Stomach smooth muscle (tissue), 2 donors: ENCODE data around the gene TIAL1.

Source experiments
- H3K27ac ChIP-seq: one replicate; pipeline ENCODE4 v1.7.0; 2013; ENCODE audit warnings: mild to moderate bottlenecking, low read length, inconsistent platforms
- H3K27me3 ChIP-seq, 2 donors: one replicate each; pipeline ENCODE4 v1.7.0; 2013; ENCODE audit warnings: low read length in 2 of 2; ENCODE audit not compliant: insufficient read depth in 2 of 2, control insufficient read depth in 1 of 2
- H3K36me3 ChIP-seq, 2 donors: one replicate each; pipeline ENCODE4 v1.7.0; 2013; ENCODE audit warnings: low read length in 2 of 2; ENCODE audit not compliant: control insufficient read depth in 2 of 2, insufficient read depth in 2 of 2
- H3K4me1 ChIP-seq: one replicate; pipeline ENCODE4 v1.7.0; 2013; ENCODE audit warnings: low read length; ENCODE audit not compliant: control insufficient read depth, insufficient read depth
- H3K4me3 ChIP-seq, 2 donors: one replicate each; pipeline ENCODE4 v1.7.0; 2013; ENCODE audit warnings: low read length in 2 of 2
- H3K9ac ChIP-seq, 2 donors: one replicate each; pipeline ENCODE4 v1.7.0; 2013; ENCODE audit warnings: low read length in 2 of 2, mild to moderate bottlenecking in 1 of 2
- H3K9me3 ChIP-seq, 2 donors: one replicate each; pipeline ENCODE4 v1.7.0; 2013; ENCODE audit warnings: low read length in 2 of 2; ENCODE audit not compliant: control insufficient read depth in 2 of 2
- donor health status: healthy.
- donor health status: Pancreatic carcinoma.

The TIAL1 gene

GRCh38 chr10:119611433-119611832, 14.7 kb upstream of the TIAL1 start:
- H3K27me3 ChIP-seq, result no peaks in the 10 kb centered on the region
- H3K9me3 ChIP-seq, result no peaks in the 10 kb centered on the region
- H3K36me3 ChIP-seq, result no peaks in the 10 kb centered on the region
- H3K4me1 ChIP-seq, result peaks cover 7% of the 10 kb centered on the region
- no peak overlapping the region for H3K9ac ChIP-seq
- no peak overlapping the region for H3K27ac ChIP-seq
- no peak overlapping the region for H3K4me3 ChIP-seq

- H3K9me3 ChIP-seq, result no peaks in the 10 kb centered on the region
- H3K27me3 ChIP-seq, result no peaks in the 10 kb centered on the region
- H3K9ac ChIP-seq, result no peak overlapping the region
- no peak overlapping the region for H3K4me3 ChIP-seq
- H3K27ac ChIP-seq, result no peak overlapping the region
- peaks cover 7% of the 10 kb centered on the region for H3K4me1 ChIP-seq
- H3K36me3 ChIP-seq, result no peaks in the 10 kb centered on the region
Measured at GRCh38 chr10:119609516-119609915, 12.8 kb upstream of the TIAL1 start.

- H3K27ac ChIP-seq, result no peak overlapping the region
- peaks cover 7% of the 10 kb centered on the region for H3K4me1 ChIP-seq
- no peaks in the 10 kb centered on the region for H3K9me3 ChIP-seq
- H3K36me3 ChIP-seq, result no peaks in the 10 kb centered on the region
- H3K9ac ChIP-seq, result peak overlapping the region in 1 of 2 donors; percentile 62
- H3K4me3 ChIP-seq, result peak overlapping the region; percentile 49 to 54
- no peaks in the 10 kb centered on the region for H3K27me3 ChIP-seq
Measured at GRCh38 chr10:119608316-119609155, 11.8 kb upstream of the TIAL1 start.

- no peak overlapping the region for H3K27ac ChIP-seq
- no peak overlapping the region for H3K4me3 ChIP-seq
- no peaks in the 10 kb centered on the region for H3K9me3 ChIP-seq
- H3K27me3 ChIP-seq, result no peaks in the 10 kb centered on the region
- peaks cover 7% of the 10 kb centered on the region for H3K4me1 ChIP-seq
- no peaks in the 10 kb centered on the region for H3K36me3 ChIP-seq
- no peak overlapping the region for H3K9ac ChIP-seq
Measured at GRCh38 chr10:119604468-119604867, 7.7 kb upstream of the TIAL1 start.

- Histone ChIP-seq H3K4me1 (peaks cover 4% of the 10 kb centered on the region), H3K27me3 (no peaks in the 10 kb centered on the region), H3K9me3 (no peaks in the 10 kb centered on the region), H3K4me3 (no peak overlapping the region), H3K36me3 (no peaks in the 10 kb centered on the region), H3K27ac (no peak overlapping the region), H3K9ac (no peak overlapping the region)
Measured at GRCh38 chr10:119602241-119603095, 5.7 kb upstream of the TIAL1 start.

- Histone ChIP-seq H3K36me3 (peaks cover 0 to 3% of the 10 kb centered on the region in 2 donors), H3K4me1 (peaks cover 18% of the 10 kb centered on the region), H3K9ac (no peak overlapping the region), H3K27me3 (no peaks in the 10 kb centered on the region), H3K27ac (no peak overlapping the region), H3K4me3 (no peak overlapping the region), H3K9me3 (no peaks in the 10 kb centered on the region)
Measured at GRCh38 chr10:119598397-119598796, 1.6 kb upstream of the TIAL1 start.

GRCh38 chr10:119597405-119598186, 832 bp upstream of the TIAL1 start:
- Histone ChIP-seq H3K9ac (peak overlapping the region; percentile 43 to 91), H3K36me3 (peaks cover 0 to 3% of the 10 kb centered on the region in 2 donors), H3K27me3 (no peaks in the 10 kb centered on the region), H3K27ac (peak overlapping the region; percentile 94), H3K4me1 (peaks cover 18% of the 10 kb centered on the region), H3K4me3 (peak overlapping the region; percentile 89 to 92), H3K9me3 (no peaks in the 10 kb centered on the region)

GRCh38 chr10:119595676-119596515, 868 bp downstream of the TIAL1 start:
- Histone ChIP-seq H3K9ac (peak overlapping the region; percentile 84 to 91), H3K27me3 (no peaks in the 10 kb centered on the region), H3K27ac (peak overlapping the region; percentile 94), H3K4me3 (peak overlapping the region; percentile 89 to 92), H3K36me3 (peaks cover 0 to 3% of the 10 kb centered on the region in 2 donors), H3K4me1 (peaks cover 18% of the 10 kb centered on the region), H3K9me3 (no peaks in the 10 kb centered on the region)

- peaks cover 18% of the 10 kb centered on the region for H3K4me1 ChIP-seq
- H3K9ac ChIP-seq, result peak overlapping the region; percentile 0 to 91
- H3K27me3 ChIP-seq, result no peaks in the 10 kb centered on the region
- H3K27ac ChIP-seq, result no peak overlapping the region
- H3K36me3 ChIP-seq, result peaks cover 0 to 3% of the 10 kb centered on the region in 2 donors
- H3K9me3 ChIP-seq, result no peaks in the 10 kb centered on the region
- H3K4me3 ChIP-seq, result peak overlapping the region; percentile 89 to 92
Measured at GRCh38 chr10:119595134-119595675, 1.6 kb downstream of the TIAL1 start.
